ENCODE data around the gene HIF1AN. TPM values are rescaled to one million over a fixed set of nuclear protein-coding genes. Genes with fewer than 3 reads are reported as not detected.

The HIF1AN gene
- 19.3 TPM for total RNA-seq

GRCh38 chr10:100535715-100536353 lies at the start of gene HIF1AN:
TSS of gene HIF1AN (plus strand) at chr10:100535943. CDS start at chr10:100535959, 16 bp downstream.
- Histone ChIP-seq H3K27ac (ENCODE audit: low read depth, low read length) (peak within 1 kb of the TSS; percentile 61), H3K9ac (ENCODE audit: low read depth in 1 of 3, low read length in 3 of 3) (peak within 1 kb of the TSS; percentile 63 to 82 (median 69)), H3K27me3 (ENCODE audit: control insufficient read depth in 3 of 3, insufficient read depth in 3 of 3, low read length in 3 of 3) (no peaks in the 10 kb centered on the region), H3K9me3 (ENCODE audit: control insufficient read depth in 3 of 3, low read length in 3 of 3) (no peaks in the 10 kb centered on the region), H3K36me3 (ENCODE audit: control insufficient read depth in 3 of 3, insufficient read depth in 3 of 3, low read length in 3 of 3) (peaks cover 12 to 19% (median 17%) of the 10 kb centered on the region in 3 donors), H3K4me1 (ENCODE audit: control insufficient read depth in 3 of 3, insufficient read depth in 3 of 3, low read length in 3 of 3) (peaks cover 6 to 20% (median 18%) of the 10 kb centered on the region in 3 donors), H3K4me3 (ENCODE audit: low read length in 3 of 3) (peak within 1 kb of the TSS; percentile 79 to 88 (median 82))

- Histone ChIP-seq H3K27me3 (ENCODE audit: control insufficient read depth in 3 of 3, insufficient read depth in 3 of 3, low read length in 3 of 3) (no peaks in the 10 kb centered on the region), H3K4me3 (ENCODE audit: low read length in 3 of 3) (no peak overlapping the region), H3K9me3 (ENCODE audit: control insufficient read depth in 3 of 3, low read length in 3 of 3) (no peaks in the 10 kb centered on the region), H3K27ac (ENCODE audit: low read depth, low read length) (no peak overlapping the region), H3K4me1 (ENCODE audit: control insufficient read depth in 3 of 3, insufficient read depth in 3 of 3, low read length in 3 of 3) (peaks cover 4 to 6% (median 5%) of the 10 kb centered on the region in 3 donors), H3K9ac (ENCODE audit: low read depth in 1 of 3, low read length in 3 of 3) (no peak overlapping the region), H3K36me3 (ENCODE audit: control insufficient read depth in 3 of 3, insufficient read depth in 3 of 3, low read length in 3 of 3) (peaks cover 36 to 54% (median 53%) of the 10 kb centered on the region in 3 donors)
Measured at GRCh38 chr10:100487529-100487928, 48.2 kb upstream of the HIF1AN start.

GRCh38 chr10:100489396-100489795 lies 46.3 kb upstream of the HIF1AN start:
- Histone ChIP-seq H3K4me1 (ENCODE audit: control insufficient read depth in 3 of 3, insufficient read depth in 3 of 3, low read length in 3 of 3) (no peaks in the 10 kb centered on the region), H3K27ac (ENCODE audit: low read depth, low read length) (no peak overlapping the region), H3K4me3 (ENCODE audit: low read length in 3 of 3) (no peak overlapping the region), H3K36me3 (ENCODE audit: control insufficient read depth in 3 of 3, insufficient read depth in 3 of 3, low read length in 3 of 3) (peaks cover 38 to 62% (median 61%) of the 10 kb centered on the region in 3 donors), H3K9ac (ENCODE audit: low read depth in 1 of 3, low read length in 3 of 3) (no peak overlapping the region), H3K27me3 (ENCODE audit: control insufficient read depth in 3 of 3, insufficient read depth in 3 of 3, low read length in 3 of 3) (no peaks in the 10 kb centered on the region), H3K9me3 (ENCODE audit: control insufficient read depth in 3 of 3, low read length in 3 of 3) (no peaks in the 10 kb centered on the region)

DNA sequence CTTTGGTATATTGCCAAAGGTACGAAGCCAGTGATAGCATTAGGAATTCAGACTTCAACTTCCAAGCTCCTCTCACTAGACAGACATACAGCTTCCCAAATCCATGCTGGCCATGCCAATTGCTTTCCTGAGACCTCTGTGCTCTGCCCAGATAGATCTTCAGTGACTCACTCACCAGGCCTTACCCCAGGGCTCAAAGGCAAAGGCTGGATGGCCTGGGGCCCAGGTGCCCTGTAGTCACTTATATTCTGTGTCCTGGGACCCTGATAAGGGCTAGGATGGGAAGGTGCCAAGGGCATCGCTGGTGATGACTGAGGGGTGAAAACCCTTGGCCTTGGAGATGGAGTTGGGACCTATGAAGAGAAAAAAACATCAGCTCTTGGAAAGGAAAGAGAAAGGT lies 45.2 kb upstream of the HIF1AN start:
- Histone ChIP-seq H3K4me3 (ENCODE audit: low read length in 3 of 3) (no peak overlapping the region), H3K9ac (ENCODE audit: low read depth in 1 of 3, low read length in 3 of 3) (no peak overlapping the region), H3K36me3 (ENCODE audit: control insufficient read depth in 3 of 3, insufficient read depth in 3 of 3, low read length in 3 of 3) (peaks cover 40 to 61% (median 59%) of the 10 kb centered on the region in 3 donors), H3K27me3 (ENCODE audit: control insufficient read depth in 3 of 3, insufficient read depth in 3 of 3, low read length in 3 of 3) (no peaks in the 10 kb centered on the region), H3K9me3 (ENCODE audit: control insufficient read depth in 3 of 3, low read length in 3 of 3) (no peaks in the 10 kb centered on the region), H3K27ac (ENCODE audit: low read depth, low read length) (no peak overlapping the region), H3K4me1 (ENCODE audit: control insufficient read depth in 3 of 3, insufficient read depth in 3 of 3, low read length in 3 of 3) (no peaks in the 10 kb centered on the region)

DNA sequence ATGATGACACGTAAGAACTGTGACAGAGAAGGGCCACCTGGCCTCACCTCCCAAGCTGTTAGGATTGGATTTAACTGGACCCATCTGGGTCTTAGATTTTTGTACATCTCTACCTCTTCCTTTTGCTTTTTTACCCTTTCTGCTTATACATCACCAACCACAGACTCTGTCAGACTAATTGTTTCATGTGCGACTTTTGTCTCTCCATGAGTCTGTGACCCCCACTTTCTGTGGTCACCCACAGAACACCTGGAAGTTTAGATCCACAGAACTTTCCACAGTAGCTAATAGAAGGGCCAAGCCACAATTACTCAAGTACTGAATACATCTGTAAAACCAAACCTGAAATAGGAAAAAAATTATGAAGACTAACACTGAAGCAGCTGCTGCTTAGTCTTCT lies 39.2 kb upstream of the HIF1AN start:
- H3K4me1 ChIP-seq (ENCODE audit: control insufficient read depth in 3 of 3, insufficient read depth in 3 of 3, low read length in 3 of 3): no peaks in the 10 kb centered on the region
- H3K36me3 ChIP-seq (ENCODE audit: control insufficient read depth in 3 of 3, insufficient read depth in 3 of 3, low read length in 3 of 3): peaks cover 48 to 71% (median 68%) of the 10 kb centered on the region in 3 donors
- no peak overlapping the region for H3K27ac ChIP-seq (ENCODE audit: low read depth, low read length)
- no peaks in the 10 kb centered on the region for H3K9me3 ChIP-seq (ENCODE audit: control insufficient read depth in 3 of 3, low read length in 3 of 3)
- H3K9ac ChIP-seq (ENCODE audit: low read depth in 1 of 3, low read length in 3 of 3): no peak overlapping the region
- H3K27me3 ChIP-seq (ENCODE audit: control insufficient read depth in 3 of 3, insufficient read depth in 3 of 3, low read length in 3 of 3): no peaks in the 10 kb centered on the region
- no peak overlapping the region for H3K4me3 ChIP-seq (ENCODE audit: low read length in 3 of 3)

- Histone ChIP-seq H3K4me3 (ENCODE audit: low read length in 3 of 3) (no peak overlapping the region), H3K27ac (ENCODE audit: low read depth, low read length) (no peak overlapping the region), H3K27me3 (ENCODE audit: control insufficient read depth in 3 of 3, insufficient read depth in 3 of 3, low read length in 3 of 3) (no peaks in the 10 kb centered on the region), H3K4me1 (ENCODE audit: control insufficient read depth in 3 of 3, insufficient read depth in 3 of 3, low read length in 3 of 3) (no peaks in the 10 kb centered on the region), H3K9ac (ENCODE audit: low read depth in 1 of 3, low read length in 3 of 3) (no peak overlapping the region), H3K36me3 (ENCODE audit: control insufficient read depth in 3 of 3, insufficient read depth in 3 of 3, low read length in 3 of 3) (peaks cover 55 to 80% (median 67%) of the 10 kb centered on the region in 3 donors), H3K9me3 (ENCODE audit: control insufficient read depth in 3 of 3, low read length in 3 of 3) (no peaks in the 10 kb centered on the region)
Measured at GRCh38 chr10:100498059-100498458, 37.7 kb upstream of the HIF1AN start.

DNA sequence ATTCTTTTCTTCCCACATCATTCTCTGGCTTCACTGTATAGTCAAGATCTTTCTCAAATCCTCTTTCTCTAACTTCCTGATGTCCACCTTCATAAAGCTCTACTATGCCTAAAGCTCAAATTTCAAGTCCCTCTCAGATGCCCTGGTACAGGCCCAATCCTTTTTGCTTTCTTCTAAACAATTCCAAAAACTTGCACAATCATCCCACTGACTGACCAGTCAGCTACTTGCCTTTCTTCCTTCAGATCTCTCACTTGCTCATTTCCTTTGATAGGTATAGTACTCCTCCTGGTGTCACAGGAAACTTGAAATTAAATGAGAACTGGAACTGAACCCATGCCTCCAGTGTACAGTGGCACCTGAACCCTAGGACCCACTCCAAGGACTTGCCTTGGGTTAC lies 34.3 kb upstream of the HIF1AN start:
- no peak overlapping the region for H3K27ac ChIP-seq (ENCODE audit: low read depth, low read length)
- H3K4me3 ChIP-seq (ENCODE audit: low read length in 3 of 3): no peak overlapping the region
- H3K9ac ChIP-seq (ENCODE audit: low read depth in 1 of 3, low read length in 3 of 3): no peak overlapping the region
- no peaks in the 10 kb centered on the region for H3K27me3 ChIP-seq (ENCODE audit: control insufficient read depth in 3 of 3, insufficient read depth in 3 of 3, low read length in 3 of 3)
- no peaks in the 10 kb centered on the region for H3K4me1 ChIP-seq (ENCODE audit: control insufficient read depth in 3 of 3, insufficient read depth in 3 of 3, low read length in 3 of 3)
- peaks cover 53 to 84% (median 55%) of the 10 kb centered on the region in 3 donors for H3K36me3 ChIP-seq (ENCODE audit: control insufficient read depth in 3 of 3, insufficient read depth in 3 of 3, low read length in 3 of 3)
- H3K9me3 ChIP-seq (ENCODE audit: control insufficient read depth in 3 of 3, low read length in 3 of 3): no peaks in the 10 kb centered on the region

- no peaks in the 10 kb centered on the region for H3K9me3 ChIP-seq (ENCODE audit: control insufficient read depth in 3 of 3, low read length in 3 of 3)
- no peaks in the 10 kb centered on the region for H3K4me1 ChIP-seq (ENCODE audit: control insufficient read depth in 3 of 3, insufficient read depth in 3 of 3, low read length in 3 of 3)
- peaks cover 49 to 82% (median 52%) of the 10 kb centered on the region in 3 donors for H3K36me3 ChIP-seq (ENCODE audit: control insufficient read depth in 3 of 3, insufficient read depth in 3 of 3, low read length in 3 of 3)
- H3K9ac ChIP-seq (ENCODE audit: low read depth in 1 of 3, low read length in 3 of 3): no peak overlapping the region
- no peak overlapping the region for H3K4me3 ChIP-seq (ENCODE audit: low read length in 3 of 3)
- no peaks in the 10 kb centered on the region for H3K27me3 ChIP-seq (ENCODE audit: control insufficient read depth in 3 of 3, insufficient read depth in 3 of 3, low read length in 3 of 3)
- no peak overlapping the region for H3K27ac ChIP-seq (ENCODE audit: low read depth, low read length)
Measured at GRCh38 chr10:100502926-100503494, 32.7 kb upstream of the HIF1AN start.

DNA sequence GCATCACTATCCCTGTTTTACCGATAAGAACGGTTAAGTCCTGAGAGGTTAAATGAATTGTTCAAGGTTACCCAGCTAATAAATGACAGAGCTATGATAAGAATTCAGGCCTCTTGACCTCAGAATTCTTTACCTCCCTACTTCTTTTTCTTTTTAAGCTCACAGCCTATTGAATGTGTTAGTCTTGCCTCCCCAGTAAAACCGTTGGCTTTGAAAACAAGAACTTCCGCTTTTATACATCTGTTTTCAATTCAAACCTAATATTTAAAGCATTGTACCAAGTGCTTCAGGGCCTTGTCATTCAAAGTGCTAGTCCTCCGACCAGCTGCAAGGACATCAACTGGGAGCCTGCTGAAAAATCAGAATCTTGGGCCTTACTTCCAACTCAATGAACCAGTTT lies 31.6 kb upstream of the HIF1AN start:
- Histone ChIP-seq H3K9ac (ENCODE audit: low read depth in 1 of 3, low read length in 3 of 3) (no peak overlapping the region), H3K27me3 (ENCODE audit: control insufficient read depth in 3 of 3, insufficient read depth in 3 of 3, low read length in 3 of 3) (no peaks in the 10 kb centered on the region), H3K9me3 (ENCODE audit: control insufficient read depth in 3 of 3, low read length in 3 of 3) (no peaks in the 10 kb centered on the region), H3K4me1 (ENCODE audit: control insufficient read depth in 3 of 3, insufficient read depth in 3 of 3, low read length in 3 of 3) (no peaks in the 10 kb centered on the region), H3K27ac (ENCODE audit: low read depth, low read length) (no peak overlapping the region), H3K4me3 (ENCODE audit: low read length in 3 of 3) (no peak overlapping the region), H3K36me3 (ENCODE audit: control insufficient read depth in 3 of 3, insufficient read depth in 3 of 3, low read length in 3 of 3) (peaks cover 46 to 80% (median 46%) of the 10 kb centered on the region in 3 donors)

DNA sequence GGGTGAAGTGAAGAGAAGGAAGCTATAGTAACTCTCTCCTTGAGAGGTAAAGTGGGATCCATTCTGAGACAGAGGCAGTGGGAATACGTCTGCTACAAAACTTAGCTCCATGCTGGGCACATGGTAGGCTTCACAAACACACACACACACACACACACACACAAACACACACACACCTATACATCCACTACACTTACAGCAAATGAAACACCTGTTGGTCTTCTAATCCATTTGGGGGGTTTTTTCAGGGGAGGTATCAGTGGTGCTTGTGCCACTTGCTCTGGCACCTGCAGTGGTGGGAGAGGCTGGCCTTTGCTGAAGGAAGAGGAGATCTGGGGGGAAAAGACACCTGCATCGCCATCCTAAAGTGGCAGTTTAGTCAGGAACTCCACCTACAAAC lies 30.6 kb upstream of the HIF1AN start:
- Histone ChIP-seq H3K4me1 (ENCODE audit: control insufficient read depth in 3 of 3, insufficient read depth in 3 of 3, low read length in 3 of 3) (no peaks in the 10 kb centered on the region), H3K27me3 (ENCODE audit: control insufficient read depth in 3 of 3, insufficient read depth in 3 of 3, low read length in 3 of 3) (no peaks in the 10 kb centered on the region), H3K4me3 (ENCODE audit: low read length in 3 of 3) (no peak overlapping the region), H3K27ac (ENCODE audit: low read depth, low read length) (no peak overlapping the region), H3K9me3 (ENCODE audit: control insufficient read depth in 3 of 3, low read length in 3 of 3) (no peaks in the 10 kb centered on the region), H3K9ac (ENCODE audit: low read depth in 1 of 3, low read length in 3 of 3) (no peak overlapping the region), H3K36me3 (ENCODE audit: control insufficient read depth in 3 of 3, insufficient read depth in 3 of 3, low read length in 3 of 3) (peaks cover 35 to 70% (median 44%) of the 10 kb centered on the region in 3 donors)

Data from skeletal muscle tissue (tissue), 4 donors.